Activated CD8-positive, alpha-beta T cell treated with anti-CD3 and anti-CD28 coated beads for 36 hours (primary cell): ENCODE measurements around the gene ZC3H8. TPM values are rescaled to one million over a fixed set of nuclear protein-coding genes. Genes with fewer than 3 reads are reported as not detected.

Source experiments
- ATAC-seq: fragments of 200-7000 bp; cut with Tn5 transposase; one replicate; pipeline ENCODE4 v1.10.0; 2021; ENCODE audit warnings: mild to moderate bottlenecking, moderate library complexity
- CTCF ChIA-PET: fragments of 350-600 bp; sonication (Branson Sonifier 250); formaldehyde crosslinking; loops from one replicate; lab custom pipeline; 2021; ENCODE audit warnings: antibody characterized with exemption; lab: Charles Lee
- POLR2A ChIA-PET: fragments of 350-600 bp; sonication (Branson Sonifier 250); formaldehyde crosslinking; loops from one replicate; lab custom pipeline; 2021; ENCODE audit warnings: antibody characterized with exemption; lab: Charles Lee
- DNase-seq: peaks from one replicate; pipeline ENCODE4 v3.0.0-alpha.2; 2020
- H3K27ac Mint-ChIP-seq: one replicate; pipeline ENCODE4 v1.8.0; 2021; ENCODE audit warnings: mild to moderate bottlenecking, mixed read lengths
- H3K27me3 Mint-ChIP-seq: one replicate; pipeline ENCODE4 v1.8.0; 2021; ENCODE audit warnings: mixed read lengths
- H3K36me3 Mint-ChIP-seq: one replicate; pipeline ENCODE4 v1.8.0; 2021; ENCODE audit warnings: low read depth, mixed read lengths
- H3K4me1 Mint-ChIP-seq: one replicate; pipeline ENCODE4 v1.8.0; 2021; ENCODE audit warnings: low read depth, mixed read lengths
- H3K4me3 Mint-ChIP-seq: one replicate; pipeline ENCODE4 v1.8.0; 2021; ENCODE audit warnings: mild to moderate bottlenecking, moderate library complexity, mixed read lengths
- H3K9me3 Mint-ChIP-seq: one replicate; pipeline ENCODE4 v1.8.0; 2021; ENCODE audit warnings: mixed read lengths
- CTCF ChIP-seq: fragments of 200-600 bp; IDR thresholded peaks from one replicate; pipeline ENCODE4 v1.8.0; 2022; ENCODE audit warnings: antibody characterized with exemption, mild to moderate bottlenecking
- intact Hi-C: fragments of 100-400 bp; cut with micrococcal nuclease; formaldehyde crosslinking; loops from one replicate; pipeline ENCODE4 v1.10.0; 2022
- total RNA-seq, 2 experiments: library from RNA; stranded (reverse); gene quantifications; one replicate each; pipeline ENCODE4 v1.2.3, GENCODE V29; 2021

Gene ZC3H8
- total RNA-seq, 2 experiments from 2014 or later = 16.7 to 22.1 TPM

- intact Hi-C loops = loop anchor here (5.0 kb wide), 2 partner anchors 155 to 305 kb away; partner anchors contain the start of genes CHCHD5 and RGPD8
- no peak for ATAC-seq
- ChIA-PET POLR2A (interaction anchor here (0.8 to 0.9 kb wide), 3 partner anchors 21 to 24 kb away, joined by 3 read pairs; no protein-coding TSS in a partner anchor), CTCF (interaction anchor here (0.6 to 1.4 kb wide), 4 partner anchors 20 to 156 kb away, joined by 3 to 7 read pairs (median 3); no protein-coding TSS in a partner anchor)
- no peak overlapping the region for H3K27ac Mint-ChIP-seq
- no peak for DNase-seq
- no peaks in the 10 kb centered on the region for H3K9me3 Mint-ChIP-seq
- H3K27me3 Mint-ChIP-seq = no peaks in the 10 kb centered on the region
- peaks cover 3% of the 10 kb centered on the region for H3K36me3 Mint-ChIP-seq
- peaks cover 35% of the 10 kb centered on the region for H3K4me1 Mint-ChIP-seq
- TF ChIP-seq CTCF = no peak
- H3K4me3 Mint-ChIP-seq = peak overlapping the region; percentile 43
Measured at GRCh38 chr2:112277596-112278220, 22.9 kb upstream of the ZC3H8 start.

- Mint-ChIP-seq H3K4me1 (peaks cover 31% of the 10 kb centered on the region), H3K4me3 (peak overlapping the region; percentile 88), H3K27me3 (no peaks in the 10 kb centered on the region), H3K9me3 (no peaks in the 10 kb centered on the region), H3K27ac (no peak overlapping the region), H3K36me3 (peaks cover 3% of the 10 kb centered on the region)
- ATAC-seq = no peak
- CTCF ChIA-PET = interaction anchor here (0.6 to 1.4 kb wide), 3 partner anchors 19 to 156 kb away, joined by 3 to 7 read pairs (median 3); no protein-coding TSS in a partner anchor
- POLR2A ChIA-PET = interaction anchor here (0.8 kb wide), 1 partner anchor 20 kb away, joined by 3 read pairs; no protein-coding TSS in a partner anchor
- intact Hi-C loops = loop anchor here (5.0 kb wide), 2 partner anchors 155 to 305 kb away; partner anchors contain the start of genes CHCHD5 and RGPD8
- no peak for DNase-seq
- TF ChIP-seq CTCF = no peak
Measured at GRCh38 chr2:112276954-112277353, 22.1 kb upstream of the ZC3H8 start.

- no peaks in the 10 kb centered on the region for H3K9me3 Mint-ChIP-seq
- H3K36me3 Mint-ChIP-seq = peaks cover 3% of the 10 kb centered on the region
- H3K4me1 Mint-ChIP-seq = peaks cover 26% of the 10 kb centered on the region
- peak overlapping the region; percentile 98 for H3K27ac Mint-ChIP-seq
- intact Hi-C loops = loop anchor here (5.0 kb wide), 2 partner anchors 156 to 306 kb away; partner anchors contain the start of genes CHCHD5 and RGPD8
- no peaks in the 10 kb centered on the region for H3K27me3 Mint-ChIP-seq
- ChIA-PET CTCF (no interaction called here), POLR2A (no interaction called here)
- peak; percentile 87 for DNase-seq
- TF ChIP-seq CTCF = no peak
- H3K4me3 Mint-ChIP-seq = peak overlapping the region; percentile 88
- peak; percentile 57 for ATAC-seq
Measured at GRCh38 chr2:112275887-112276773, 21.3 kb upstream of the ZC3H8 start.

GRCh38 chr2:112275311-112275886, 20.6 kb upstream of the ZC3H8 start, which contains the start of gene ZC3H6:
Gene ZC3H6, plus strand, starts transcription at chr2:112275597. Its CDS starts 398 bp downstream, at chr2:112275995.
- peaks cover 3% of the 10 kb centered on the region for H3K36me3 Mint-ChIP-seq
- TF ChIP-seq CTCF = no peak
- ChIA-PET CTCF (interaction anchor here (0.9 kb wide), 2 partner anchors 16 to 22 kb away, joined by 3 read pairs; no protein-coding TSS in a partner anchor), POLR2A (interaction anchor here (0.9 to 2.3 kb wide), 3 partner anchors 16 to 308 kb away, joined by 3 to 14 read pairs (median 3); partner anchors contain the start of gene ZC3H8)
- peak within 1 kb of the TSS; percentile 88 for H3K4me3 Mint-ChIP-seq
- H3K4me1 Mint-ChIP-seq = peaks cover 20% of the 10 kb centered on the region
- H3K27me3 Mint-ChIP-seq = no peaks in the 10 kb centered on the region
- intact Hi-C loops = loop anchor here (5.0 kb wide), 2 partner anchors 157 to 307 kb away; partner anchors contain the start of genes CHCHD5 and RGPD8
- ATAC-seq (peak; percentile 98), DNase-seq (peak; percentile 99)
- H3K9me3 Mint-ChIP-seq = no peaks in the 10 kb centered on the region
- H3K27ac Mint-ChIP-seq = peak within 1 kb of the TSS; percentile 98
